ENCODE data around the gene COMMD10. TPM values are rescaled to one million over a fixed set of nuclear protein-coding genes. Genes with fewer than 3 reads are reported as not detected.

The COMMD10 gene
- polyA plus RNA-seq (2011; rRNA removed) (10.4 and 24.7 TPM in 2 replicates), polyA minus RNA-seq (2011; rRNA and poly(A)+ RNA removed) (2.7 and 6.2 TPM in 2 replicates)

DNA sequence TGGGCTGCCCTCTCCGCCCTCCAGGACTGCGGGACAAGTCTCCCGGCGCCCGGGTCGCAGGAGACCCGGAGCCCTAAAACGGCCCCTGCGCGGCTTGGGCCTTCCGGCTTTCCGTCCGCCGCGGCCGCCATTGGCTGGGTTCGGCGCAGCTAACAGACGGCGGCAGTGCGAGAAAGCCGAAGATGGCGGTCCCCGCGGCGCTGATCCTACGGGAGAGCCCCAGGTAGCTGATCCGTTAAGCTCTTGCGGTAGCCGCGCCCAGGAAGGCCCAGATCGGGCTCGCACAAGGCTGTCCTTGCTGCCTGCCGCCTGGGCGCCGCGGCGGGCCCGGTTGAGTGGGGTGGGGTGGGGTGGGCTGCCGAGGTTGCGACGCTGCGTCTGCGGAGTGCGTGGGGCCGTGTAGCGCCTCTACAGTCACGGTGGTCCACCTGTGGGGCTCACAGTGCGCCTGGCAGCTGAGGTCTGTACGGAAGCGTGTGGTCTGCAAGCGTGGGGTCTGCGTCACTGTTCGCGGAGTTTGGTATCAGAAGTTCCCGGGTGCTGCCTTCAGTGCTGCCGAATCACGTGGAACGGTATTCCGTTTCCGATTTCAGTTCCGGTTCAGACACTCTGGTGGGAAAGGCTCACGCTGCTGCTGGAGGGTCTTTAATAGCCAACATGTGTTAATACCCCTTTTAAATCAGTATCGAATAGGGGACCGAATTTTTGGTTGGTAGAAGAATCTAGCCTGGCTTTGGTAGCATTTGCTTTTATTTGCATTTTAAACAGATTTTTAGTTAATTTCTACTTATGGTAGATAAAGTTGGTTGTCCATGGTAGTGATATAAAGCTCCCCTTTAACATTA, at the start of gene COMMD10:
Gene COMMD10 (plus strand): TSS at position 155 of the 845 bp plus-strand sequence.
- Histone ChIP-seq H3K36me3 (ENCODE audit: control insufficient read depth, insufficient read depth, low read length) (no peaks in the 10 kb centered on the region), H3K27me3 (ENCODE audit: control insufficient read depth, insufficient read depth, low read length) (no peaks in the 10 kb centered on the region), H3K4me3 (ENCODE audit: low read depth, low read length) (peak within 1 kb of the TSS; percentile 99)
- no peak for DNase-seq (ENCODE audit: low read depth)
- ChIA-PET CTCF (no interaction called here), POLR2A (interaction anchor here (0.6 to 0.7 kb wide), 2 partner anchors 665 to 1656 kb away, joined by 3 read pairs; no protein-coding TSS in a partner anchor)
- no peak for TF ChIP-seq CTCF (IDR thresholded peaks at IDR 0.05; ENCODE audit: insufficient read depth, low read depth, low read length)

DNA sequence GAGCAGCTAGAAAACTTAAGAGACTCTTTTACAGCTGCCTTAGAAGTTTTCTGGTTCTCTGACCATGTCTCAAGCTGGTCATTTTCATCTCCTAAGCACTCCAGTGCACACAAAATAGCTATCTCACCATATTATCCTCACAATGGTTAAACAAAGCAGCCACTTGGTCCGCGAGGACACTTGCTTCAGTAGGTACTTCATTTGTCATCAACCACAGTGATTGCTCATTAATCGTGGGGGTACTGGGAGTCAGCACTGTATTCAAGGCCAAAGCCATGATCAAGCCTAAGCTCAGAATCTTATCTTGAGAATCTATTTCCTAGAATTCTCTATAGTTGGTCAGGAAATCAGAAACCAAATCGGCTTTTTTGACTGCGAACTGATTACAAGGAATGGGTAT, 49.7 kb upstream of the COMMD10 start:
- Histone ChIP-seq H3K27me3 (ENCODE audit: control insufficient read depth, insufficient read depth, low read length) (peaks cover 4% of the 10 kb centered on the region; the same call in 1 of the 2 replicates), H3K36me3 (ENCODE audit: control insufficient read depth, insufficient read depth, low read length) (no peaks in the 10 kb centered on the region), H3K4me3 (ENCODE audit: low read depth, low read length) (no peak overlapping the region)
- TF ChIP-seq CTCF (IDR thresholded peaks at IDR 0.05; ENCODE audit: insufficient read depth, low read depth, low read length), result no peak
- ChIA-PET POLR2A (no interaction called here), CTCF (interaction anchor here (0.8 to 1.0 kb wide), 2 partner anchors 9 to 11 kb away, joined by 3 read pairs; no protein-coding TSS in a partner anchor)
- DNase-seq (ENCODE audit: low read depth), result no peak

DNA sequence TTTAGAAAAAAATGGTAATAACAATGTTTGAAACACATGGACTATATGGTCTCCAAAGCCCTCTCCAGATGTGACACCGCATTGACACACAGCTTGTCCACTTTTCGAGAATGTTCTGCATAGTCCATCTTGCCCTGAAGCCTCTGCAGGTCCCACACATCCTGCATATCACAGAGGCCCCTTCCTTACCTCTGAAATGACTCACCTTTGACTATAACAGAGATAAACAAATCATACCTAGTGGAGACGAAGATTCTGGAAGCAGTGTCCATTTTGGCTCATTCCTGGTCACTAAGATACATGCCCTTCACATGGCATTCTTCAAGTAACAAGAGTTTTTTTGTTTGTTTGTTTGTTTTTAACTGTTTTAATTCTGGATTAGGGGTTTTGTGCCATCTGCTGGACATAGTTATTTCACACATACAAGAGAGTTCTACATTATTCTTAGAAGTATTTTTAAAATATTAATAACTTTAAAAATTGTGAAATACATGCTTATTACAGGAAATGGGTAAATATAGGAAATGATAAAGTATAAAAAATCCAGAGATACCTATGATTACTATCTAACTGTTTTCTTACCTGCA, 47.5 kb upstream of the COMMD10 start:
- no peak overlapping the region for H3K4me3 ChIP-seq (ENCODE audit: low read depth, low read length)
- ChIA-PET CTCF (interaction anchor here (1.0 kb wide), 1 partner anchor 31 kb away, joined by 3 read pairs; no protein-coding TSS in a partner anchor), POLR2A (no interaction called here)
- no peak for DNase-seq (ENCODE audit: low read depth)
- TF ChIP-seq CTCF (IDR thresholded peaks at IDR 0.05; ENCODE audit: insufficient read depth, low read depth, low read length), result no peak; the same call in 1 of the 2 replicates
- peaks cover 4% of the 10 kb centered on the region; the same call in 1 of the 2 replicates for H3K27me3 ChIP-seq (ENCODE audit: control insufficient read depth, insufficient read depth, low read length)
- no peaks in the 10 kb centered on the region for H3K36me3 ChIP-seq (ENCODE audit: control insufficient read depth, insufficient read depth, low read length)

- ChIA-PET POLR2A (no interaction called here), CTCF (no interaction called here)
- no peak for DNase-seq (ENCODE audit: low read depth)
- Histone ChIP-seq H3K27me3 (ENCODE audit: control insufficient read depth, insufficient read depth, low read length) (peaks cover 4% of the 10 kb centered on the region; the same call in 1 of the 2 replicates), H3K4me3 (ENCODE audit: low read depth, low read length) (no peak overlapping the region), H3K36me3 (ENCODE audit: control insufficient read depth, insufficient read depth, low read length) (no peaks in the 10 kb centered on the region)
- TF ChIP-seq CTCF (IDR thresholded peaks at IDR 0.05; ENCODE audit: insufficient read depth, low read depth, low read length), result no peak
These were observed 46.0 kb upstream of the COMMD10 start for GRCh38 chr5:116038817-116039216.

DNA sequence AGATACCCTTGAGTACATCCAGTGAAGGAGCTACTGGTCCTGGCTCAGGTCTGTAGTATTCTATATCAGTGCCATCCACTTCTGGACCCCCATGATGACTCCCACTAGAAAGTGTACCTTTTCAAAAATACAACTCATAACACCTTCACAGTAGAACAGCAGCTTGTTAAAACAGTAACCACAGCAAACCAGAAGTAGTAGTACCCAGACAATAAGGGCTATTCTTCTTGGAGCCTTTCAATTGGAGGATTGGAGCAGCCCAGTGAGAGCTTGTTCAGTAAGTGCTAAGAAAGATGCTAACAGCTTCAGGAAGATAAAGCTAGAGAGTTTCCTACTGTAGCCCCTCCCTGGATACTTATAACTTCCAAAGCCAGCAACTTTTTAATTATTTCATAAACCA, 42.5 kb upstream of the COMMD10 start:
- CTCF ChIA-PET, result no interaction called here
- POLR2A ChIA-PET, result interaction anchor here (0.7 kb wide), 1 partner anchor 10 kb away, joined by 17 read pairs; the partner anchor contains the start of gene ARL14EPL

More for the DNA sequence above, 42.5 kb upstream of the COMMD10 start:
- Histone ChIP-seq H3K27me3 (ENCODE audit: control insufficient read depth, insufficient read depth, low read length) (peaks cover 4% of the 10 kb centered on the region; the same call in 1 of the 2 replicates), H3K4me3 (ENCODE audit: low read depth, low read length) (no peak overlapping the region), H3K36me3 (ENCODE audit: control insufficient read depth, insufficient read depth, low read length) (no peaks in the 10 kb centered on the region)
- TF ChIP-seq CTCF (IDR thresholded peaks at IDR 0.05; ENCODE audit: insufficient read depth, low read depth, low read length), result no peak
- no peak for DNase-seq (ENCODE audit: low read depth)

All from BJ (cell line).